Measurements from ENCODE around the gene CNN3. TPM values are rescaled to one million over a fixed set of nuclear protein-coding genes. Genes with fewer than 3 reads are reported as not detected.

Gene CNN3
- total RNA-seq, 1 experiment from 2014 or later = 183 TPM

GRCh38 chr1:94863919-94864318 is 63.0 kb downstream of the CNN3 start (continued):
- TF ChIP-seq, protein P1, sequence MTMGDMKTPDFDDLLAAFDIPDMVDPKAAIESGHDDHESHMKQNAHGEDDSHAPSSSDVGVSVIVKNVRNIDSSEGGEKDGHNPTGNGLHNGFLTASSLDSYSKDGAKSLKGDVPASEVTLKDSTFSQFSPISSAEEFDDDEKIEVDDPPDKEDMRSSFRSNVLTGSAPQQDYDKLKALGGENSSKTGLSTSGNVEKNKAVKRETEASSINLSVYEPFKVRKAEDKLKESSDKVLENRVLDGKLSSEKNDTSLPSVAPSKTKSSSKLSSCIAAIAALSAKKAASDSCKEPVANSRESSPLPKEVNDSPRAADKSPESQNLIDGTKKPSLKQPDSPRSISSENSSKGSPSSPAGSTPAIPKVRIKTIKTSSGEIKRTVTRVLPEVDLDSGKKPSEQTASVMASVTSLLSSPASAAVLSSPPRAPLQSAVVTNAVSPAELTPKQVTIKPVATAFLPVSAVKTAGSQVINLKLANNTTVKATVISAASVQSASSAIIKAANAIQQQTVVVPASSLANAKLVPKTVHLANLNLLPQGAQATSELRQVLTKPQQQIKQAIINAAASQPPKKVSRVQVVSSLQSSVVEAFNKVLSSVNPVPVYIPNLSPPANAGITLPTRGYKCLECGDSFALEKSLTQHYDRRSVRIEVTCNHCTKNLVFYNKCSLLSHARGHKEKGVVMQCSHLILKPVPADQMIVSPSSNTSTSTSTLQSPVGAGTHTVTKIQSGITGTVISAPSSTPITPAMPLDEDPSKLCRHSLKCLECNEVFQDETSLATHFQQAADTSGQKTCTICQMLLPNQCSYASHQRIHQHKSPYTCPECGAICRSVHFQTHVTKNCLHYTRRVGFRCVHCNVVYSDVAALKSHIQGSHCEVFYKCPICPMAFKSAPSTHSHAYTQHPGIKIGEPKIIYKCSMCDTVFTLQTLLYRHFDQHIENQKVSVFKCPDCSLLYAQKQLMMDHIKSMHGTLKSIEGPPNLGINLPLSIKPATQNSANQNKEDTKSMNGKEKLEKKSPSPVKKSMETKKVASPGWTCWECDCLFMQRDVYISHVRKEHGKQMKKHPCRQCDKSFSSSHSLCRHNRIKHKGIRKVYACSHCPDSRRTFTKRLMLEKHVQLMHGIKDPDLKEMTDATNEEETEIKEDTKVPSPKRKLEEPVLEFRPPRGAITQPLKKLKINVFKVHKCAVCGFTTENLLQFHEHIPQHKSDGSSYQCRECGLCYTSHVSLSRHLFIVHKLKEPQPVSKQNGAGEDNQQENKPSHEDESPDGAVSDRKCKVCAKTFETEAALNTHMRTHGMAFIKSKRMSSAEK (CRISPR knock-in tag; IDR thresholded peaks at IDR 0.05; ENCODE audit: borderline replicate concordance) = no peak
- TF ChIP-seq SP1 (CRISPR knock-in tag; conservative IDR thresholded peaks at IDR 0.05) (no peak), ZNF512 (CRISPR knock-in tag; IDR thresholded peaks at IDR 0.05; ENCODE audit: borderline replicate concordance) (no peak)
- TF ChIP-seq, protein P2, sequence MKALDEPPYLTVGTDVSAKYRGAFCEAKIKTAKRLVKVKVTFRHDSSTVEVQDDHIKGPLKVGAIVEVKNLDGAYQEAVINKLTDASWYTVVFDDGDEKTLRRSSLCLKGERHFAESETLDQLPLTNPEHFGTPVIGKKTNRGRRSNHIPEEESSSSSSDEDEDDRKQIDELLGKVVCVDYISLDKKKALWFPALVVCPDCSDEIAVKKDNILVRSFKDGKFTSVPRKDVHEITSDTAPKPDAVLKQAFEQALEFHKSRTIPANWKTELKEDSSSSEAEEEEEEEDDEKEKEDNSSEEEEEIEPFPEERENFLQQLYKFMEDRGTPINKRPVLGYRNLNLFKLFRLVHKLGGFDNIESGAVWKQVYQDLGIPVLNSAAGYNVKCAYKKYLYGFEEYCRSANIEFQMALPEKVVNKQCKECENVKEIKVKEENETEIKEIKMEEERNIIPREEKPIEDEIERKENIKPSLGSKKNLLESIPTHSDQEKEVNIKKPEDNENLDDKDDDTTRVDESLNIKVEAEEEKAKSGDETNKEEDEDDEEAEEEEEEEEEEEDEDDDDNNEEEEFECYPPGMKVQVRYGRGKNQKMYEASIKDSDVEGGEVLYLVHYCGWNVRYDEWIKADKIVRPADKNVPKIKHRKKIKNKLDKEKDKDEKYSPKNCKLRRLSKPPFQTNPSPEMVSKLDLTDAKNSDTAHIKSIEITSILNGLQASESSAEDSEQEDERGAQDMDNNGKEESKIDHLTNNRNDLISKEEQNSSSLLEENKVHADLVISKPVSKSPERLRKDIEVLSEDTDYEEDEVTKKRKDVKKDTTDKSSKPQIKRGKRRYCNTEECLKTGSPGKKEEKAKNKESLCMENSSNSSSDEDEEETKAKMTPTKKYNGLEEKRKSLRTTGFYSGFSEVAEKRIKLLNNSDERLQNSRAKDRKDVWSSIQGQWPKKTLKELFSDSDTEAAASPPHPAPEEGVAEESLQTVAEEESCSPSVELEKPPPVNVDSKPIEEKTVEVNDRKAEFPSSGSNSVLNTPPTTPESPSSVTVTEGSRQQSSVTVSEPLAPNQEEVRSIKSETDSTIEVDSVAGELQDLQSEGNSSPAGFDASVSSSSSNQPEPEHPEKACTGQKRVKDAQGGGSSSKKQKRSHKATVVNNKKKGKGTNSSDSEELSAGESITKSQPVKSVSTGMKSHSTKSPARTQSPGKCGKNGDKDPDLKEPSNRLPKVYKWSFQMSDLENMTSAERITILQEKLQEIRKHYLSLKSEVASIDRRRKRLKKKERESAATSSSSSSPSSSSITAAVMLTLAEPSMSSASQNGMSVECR (CRISPR knock-in tag; IDR thresholded peaks at IDR 0.05; ENCODE audit: borderline replicate concordance) = no peak

- peaks cover 59% of the 10 kb centered on the region for H3K4me1 Mint-ChIP-seq
- no peak overlapping the region for H3K27ac Mint-ChIP-seq
- TF ChIP-seq ZNF219 (CRISPR knock-in tag; IDR thresholded peaks at IDR 0.05; ENCODE audit: borderline replicate concordance) (no peak), ZBTB21 (CRISPR knock-in tag; IDR thresholded peaks at IDR 0.05; ENCODE audit: borderline replicate concordance) (no peak), STAT6 (CRISPR knock-in tag; conservative IDR thresholded peaks at IDR 0.05; ENCODE audit: low read depth) (no peak), NR3C1 (CRISPR knock-in tag; conservative IDR thresholded peaks at IDR 0.05; ENCODE audit: low read depth) (no peak), ZMAT4 (CRISPR knock-in tag; IDR thresholded peaks at IDR 0.05) (no peak), FOXJ3 (CRISPR knock-in tag; IDR thresholded peaks at IDR 0.05; ENCODE audit: borderline replicate concordance) (no peak), RELA (CRISPR knock-in tag; IDR thresholded peaks at IDR 0.05; ENCODE audit: borderline replicate concordance) (no peak), ATF3 (CRISPR knock-in tag; conservative IDR thresholded peaks at IDR 0.05) (no peak), MYBL2 (CRISPR knock-in tag; IDR thresholded peaks at IDR 0.05) (no peak)
- TF ChIP-seq, protein P3, sequence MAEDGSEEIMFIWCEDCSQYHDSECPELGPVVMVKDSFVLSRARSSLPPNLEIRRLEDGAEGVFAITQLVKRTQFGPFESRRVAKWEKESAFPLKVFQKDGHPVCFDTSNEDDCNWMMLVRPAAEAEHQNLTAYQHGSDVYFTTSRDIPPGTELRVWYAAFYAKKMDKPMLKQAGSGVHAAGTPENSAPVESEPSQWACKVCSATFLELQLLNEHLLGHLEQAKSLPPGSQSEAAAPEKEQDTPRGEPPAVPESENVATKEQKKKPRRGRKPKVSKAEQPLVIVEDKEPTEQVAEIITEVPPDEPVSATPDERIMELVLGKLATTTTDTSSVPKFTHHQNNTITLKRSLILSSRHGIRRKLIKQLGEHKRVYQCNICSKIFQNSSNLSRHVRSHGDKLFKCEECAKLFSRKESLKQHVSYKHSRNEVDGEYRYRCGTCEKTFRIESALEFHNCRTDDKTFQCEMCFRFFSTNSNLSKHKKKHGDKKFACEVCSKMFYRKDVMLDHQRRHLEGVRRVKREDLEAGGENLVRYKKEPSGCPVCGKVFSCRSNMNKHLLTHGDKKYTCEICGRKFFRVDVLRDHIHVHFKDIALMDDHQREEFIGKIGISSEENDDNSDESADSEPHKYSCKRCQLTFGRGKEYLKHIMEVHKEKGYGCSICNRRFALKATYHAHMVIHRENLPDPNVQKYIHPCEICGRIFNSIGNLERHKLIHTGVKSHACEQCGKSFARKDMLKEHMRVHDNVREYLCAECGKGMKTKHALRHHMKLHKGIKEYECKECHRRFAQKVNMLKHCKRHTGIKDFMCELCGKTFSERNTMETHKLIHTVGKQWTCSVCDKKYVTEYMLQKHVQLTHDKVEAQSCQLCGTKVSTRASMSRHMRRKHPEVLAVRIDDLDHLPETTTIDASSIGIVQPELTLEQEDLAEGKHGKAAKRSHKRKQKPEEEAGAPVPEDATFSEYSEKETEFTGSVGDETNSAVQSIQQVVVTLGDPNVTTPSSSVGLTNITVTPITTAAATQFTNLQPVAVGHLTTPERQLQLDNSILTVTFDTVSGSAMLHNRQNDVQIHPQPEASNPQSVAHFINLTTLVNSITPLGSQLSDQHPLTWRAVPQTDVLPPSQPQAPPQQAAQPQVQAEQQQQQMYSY (CRISPR knock-in tag; IDR thresholded peaks at IDR 0.05) = no peak
Measured at GRCh38 chr1:94863297-94863911, 63.5 kb downstream of the CNN3 start.

More at GRCh38 chr1:94863297-94863911, 63.5 kb downstream of the CNN3 start:
- H3K36me3 Mint-ChIP-seq = no peaks in the 10 kb centered on the region
- no peaks in the 10 kb centered on the region for H3K9me3 Mint-ChIP-seq
- POLR2A ChIA-PET = interaction anchor here (0.6 to 0.7 kb wide), 3 partner anchors 13 to 385 kb away, joined by 3 to 8 read pairs (median 3); no protein-coding TSS in a partner anchor
- CTCF ChIA-PET = interaction anchor here (0.9 to 5.2 kb wide), 5 partner anchors 9 to 370 kb away, joined by 3 to 42 read pairs (median 7); partner anchors contain the start of gene RWDD3
- H3K27me3 Mint-ChIP-seq (ENCODE audit: low read depth) = no peaks in the 10 kb centered on the region
- DNase-seq (ENCODE audit: low spot score) (no peak), ATAC-seq (no peak)
- no peak overlapping the region for H3K4me3 Mint-ChIP-seq
